H1 (cell line): ENCODE data around the gene ASPN. TPM values are rescaled to one million over a fixed set of nuclear protein-coding genes. Genes with fewer than 3 reads are reported as not detected.
A peak's percentile ranks its signal among the peaks of the same experiment; 100 is the strongest.

Experiments used
- CTCF ChIA-PET: fragments of 300-600 bp; sonication (Branson Sonifier 250); formaldehyde crosslinking; loops from one replicate; lab custom pipeline; 2021; ENCODE audit not compliant: partially characterized antibody; lab: Charles Lee
- POLR2A ChIA-PET: fragments of 300-600 bp; sonication (Branson Sonifier 250); formaldehyde crosslinking; loops from one replicate; lab custom pipeline; 2021; ENCODE audit warnings: inconsistent platforms; ENCODE audit not compliant: partially characterized antibody; lab: Charles Lee
- DNase-seq, 2 experiments: peaks; one replicate each; pipeline versions ENCODE4 v3.0.0 to v3.0.0-alpha.2; 2010 to 2022; ENCODE audit warnings: low spot score in 2 of 2, low read depth in 1 of 2, mixed read lengths in 1 of 2
- FAIRE-seq: peaks from 2 replicates; lab custom pipeline; 2011; peaks lifted over from hg19 to GRCh38; lab: Jason Lieb, UNC
- H2AFZ ChIP-seq: 2 replicates; pipeline ENCODE4 v1.8.1; 2012; ENCODE audit warnings: low read length, inconsistent platforms
- H2AK5ac ChIP-seq: 2 replicates; pipeline ENCODE4 v1.6.1; 2013; ENCODE audit warnings: low read depth, low read length
- H2BK120ac ChIP-seq: replicated peaks from 2 replicates; pipeline ENCODE3; 2013; ENCODE audit warnings: low read depth, low read length, inconsistent platforms
- H2BK12ac ChIP-seq: 2 replicates; pipeline ENCODE4 v1.6.1; 2013; ENCODE audit warnings: low read depth, low read length
- H2BK15ac ChIP-seq: 2 replicates; pipeline ENCODE4 v1.6.1; 2013; ENCODE audit warnings: low read length
- H2BK20ac ChIP-seq: 2 replicates; pipeline ENCODE4 v1.6.1; 2013; ENCODE audit warnings: low read length
- H2BK5ac ChIP-seq: 2 replicates; pipeline ENCODE4 v1.6.1; 2013; ENCODE audit warnings: low read depth, low read length
- H3K14ac ChIP-seq: 2 replicates; pipeline ENCODE4 v1.6.1; 2013; ENCODE audit warnings: inconsistent platforms; ENCODE audit not compliant: insufficient read length
- H3K18ac ChIP-seq: 2 replicates; pipeline ENCODE4 v1.6.1; 2013; ENCODE audit warnings: low read length; ENCODE audit errors: extremely low read depth
- H3K23ac ChIP-seq: 2 replicates; pipeline ENCODE4 v1.6.1; 2013; ENCODE audit warnings: inconsistent platforms; ENCODE audit not compliant: insufficient read length
- H3K23me2 ChIP-seq: 2 replicates; pipeline ENCODE4 v1.6.1; 2013; ENCODE audit warnings: low read depth, low read length
- H3K27ac ChIP-seq: 2 replicates; pipeline ENCODE4 v1.6.1; 2011; ENCODE audit warnings: low read depth, low read length, inconsistent platforms
- H3K27me3 ChIP-seq, 4 experiments: replicated peaks in 1 of 4; 1 replicate in 1 of 4; 2 replicates in 3 of 4; pipeline versions ENCODE4 v1.6.1 to v1.8.1; 2011 to 2013; ENCODE audit warnings: low read length in 3 of 4, mild to moderate bottlenecking in 3 of 4, inconsistent platforms in 2 of 4, mixed read lengths in 2 of 4, moderate library complexity in 1 of 4; ENCODE audit not compliant: control insufficient read depth in 3 of 4, insufficient read depth in 3 of 4; ENCODE audit errors: extremely low read depth in 1 of 4
- H3K36me3 ChIP-seq, 4 experiments: 2 replicates each; pipeline versions ENCODE4 v1.6.1 to v1.8.1; 2011 to 2013; ENCODE audit warnings: mild to moderate bottlenecking in 4 of 4, low read length in 3 of 4, moderate library complexity in 2 of 4, control low read depth in 1 of 4, inconsistent platforms in 1 of 4; ENCODE audit not compliant: insufficient read depth in 4 of 4, control insufficient read depth in 2 of 4
- H3K4ac ChIP-seq: replicated peaks from 2 replicates; pipeline ENCODE3; 2013; ENCODE audit warnings: low read length, low read depth, mixed read lengths, inconsistent platforms; ENCODE audit not compliant: insufficient read length
- H3K4me1 ChIP-seq, 4 experiments: replicated peaks in 1 of 4; 1 replicate in 1 of 4; 2 replicates in 3 of 4; pipeline versions ENCODE4 v1.6.1 to v1.8.1; 2011 to 2013; ENCODE audit warnings: low read length in 3 of 4, inconsistent platforms in 2 of 4, mixed read lengths in 1 of 4; ENCODE audit not compliant: insufficient read depth in 4 of 4, control insufficient read depth in 3 of 4
- H3K4me2 ChIP-seq, 2 experiments: 2 replicates each; pipeline versions ENCODE4 v1.6.1 to v1.8.1; 2011 to 2013; ENCODE audit warnings: low read depth in 2 of 2, low read length in 2 of 2, control low read depth in 1 of 2, inconsistent platforms in 1 of 2, mild to moderate bottlenecking in 1 of 2; ENCODE audit not compliant: insufficient read depth in 1 of 2
- H3K4me3 ChIP-seq, 4 experiments: fragments of 200-600, 300-600 bp in 1 of 4; sonication (generic), shearing (Covaris generic), sonication (Bioruptor Twin) in 1 of 4; 2 replicates each; pipeline versions ENCODE4 v1.5.1 to v1.8.1; 2011 to 2016; ENCODE audit warnings: low read length in 4 of 4, low read depth in 3 of 4, control low read depth in 2 of 4, inconsistent platforms in 2 of 4, mild to moderate bottlenecking in 2 of 4, mixed read lengths in 1 of 4, moderate library complexity in 1 of 4; ENCODE audit not compliant: insufficient read depth in 2 of 4; ENCODE audit errors: extremely low read depth in 1 of 4
- H3K56ac ChIP-seq: replicated peaks from 2 replicates; pipeline ENCODE3; 2013; ENCODE audit warnings: low read depth, mild to moderate bottlenecking, mixed read lengths, low read length, inconsistent platforms; ENCODE audit not compliant: insufficient read length
- H3K79me1 ChIP-seq: 2 replicates; pipeline ENCODE4 v1.6.1; 2013; ENCODE audit warnings: low read depth, low read length, control low read depth
- H3K79me2 ChIP-seq, 2 experiments: 2 replicates each; pipeline versions ENCODE4 v1.6.1 to v1.8.1; 2012 to 2013; ENCODE audit warnings: low read length in 2 of 2, mild to moderate bottlenecking in 2 of 2, inconsistent platforms in 1 of 2; ENCODE audit not compliant: insufficient read depth in 2 of 2, control insufficient read depth in 1 of 2
- H3K9ac ChIP-seq, 4 experiments: replicated peaks in 1 of 4; 1 replicate in 1 of 4; 2 replicates in 3 of 4; pipeline versions ENCODE4 v1.6.1 to v1.8.1; 2011 to 2013; ENCODE audit warnings: low read depth in 3 of 4, low read length in 3 of 4, control low read depth in 2 of 4, mild to moderate bottlenecking in 2 of 4, moderate library complexity in 2 of 4, inconsistent platforms in 1 of 4; ENCODE audit errors: extremely low read depth in 1 of 4
- H3K9me3 ChIP-seq, 2 experiments: 2 replicates each; pipeline versions ENCODE4 v1.6.1 to v1.8.1; 2012 to 2013; ENCODE audit warnings: mild to moderate bottlenecking in 2 of 2, moderate library complexity in 2 of 2, control low read depth in 1 of 2, inconsistent platforms in 1 of 2, low read depth in 1 of 2, low read length in 1 of 2, mixed read lengths in 1 of 2; ENCODE audit not compliant: insufficient read depth in 2 of 2
- H4K20me1 ChIP-seq, 2 experiments: replicated peaks in 1 of 2; 2 replicates each; pipeline versions ENCODE3 to v1.8.1; 2011 to 2013; ENCODE audit warnings: inconsistent platforms in 2 of 2, low read length in 2 of 2, mild to moderate bottlenecking in 1 of 2; ENCODE audit not compliant: insufficient read depth in 2 of 2, control insufficient read depth in 1 of 2
- H4K5ac ChIP-seq: 2 replicates; pipeline ENCODE4 v1.6.1; 2013; ENCODE audit warnings: low read length, low read depth, mixed read lengths, inconsistent platforms; ENCODE audit not compliant: insufficient read length
- H4K8ac ChIP-seq: 2 replicates; pipeline ENCODE4 v1.8.0; 2013; ENCODE audit warnings: mild to moderate bottlenecking, moderate library complexity, low read length, inconsistent platforms; ENCODE audit not compliant: insufficient read depth; ENCODE audit errors: extremely low read depth
- H4K91ac ChIP-seq: replicated peaks from 2 replicates; pipeline ENCODE3; 2013; ENCODE audit warnings: low read length, mixed read lengths, inconsistent platforms; ENCODE audit not compliant: insufficient read length
- KDM1A ChIP-seq: fragments of 200-600, 300-600 bp; sonication (generic); IDR thresholded peaks from 2 replicates; pipeline ENCODE4 v1.7.1; 2016; ENCODE audit warnings: mild to moderate bottlenecking, low read length, borderline replicate concordance
- SP1 ChIP-seq: IDR thresholded peaks from 2 replicates; pipeline ENCODE4 v1.6.1; 2011; ENCODE audit warnings: low read depth, low read length
- SUZ12 ChIP-seq: fragments of 200-600 bp; sonication (generic); IDR thresholded peaks from 2 replicates; pipeline ENCODE4 v1.6.1; 2012; ENCODE audit warnings: mild to moderate bottlenecking, inconsistent platforms, low read length, moderate library complexity, mixed read lengths
- WGBS, 2 experiments: shearing (Covaris generic) in 1 of 2; methylation state at CpG; one replicate each; pipeline versions ENCODE4 v1.1.6 to v1.1.7; 2013 to 2015; ENCODE audit warnings: low lambda C conversion rate in 2 of 2, mixed read lengths in 2 of 2, inconsistent platforms in 1 of 2, low coverage in 1 of 2, missing lambda C conversion rate in 1 of 2; ENCODE audit not compliant: insufficient replicate concordance in 2 of 2, insufficient coverage in 1 of 2, insufficient read length in 1 of 2; ENCODE audit errors: extremely low coverage in 1 of 2, missing lambda C conversion rate in 1 of 2; 5-methylcytosine and 5-hydroxymethylcytosine counted together
- polyA plus RNA-seq, 7 experiments: library from polyadenylated mRNA; depleted of rRNA in 3 of 7; stranded (reverse) in 5 of 7; unstranded in 2 of 7; fragments of >200 nt in 5 of 7; fragments of 200-250 nt in 2 of 7; gene quantifications; 1 replicate in 5 of 7; 2 replicates in 1 of 7; 4 replicates in 1 of 7; pipeline versions ENCODE4 v1.2.1 to v1.2.3, GENCODE V29; 2011 to 2013; ENCODE audit warnings: missing spikeins in 2 of 7, mixed read lengths in 2 of 7
- total RNA-seq: library from RNA; stranded (reverse); fragmentation: NEBNext Ultra II Directional; extraction: Animal tissue kit (Norgen Biotek cat#: 25700); gene quantifications from 2 replicates; pipeline ENCODE4 v1.2.1, GENCODE V29; 2021

Gene ASPN
- total and polyA plus RNA-seq, 2 of the 8 experiments (the other 6 are each of a cell fraction or from before 2014, with no cell fraction given) = not detected

DNA sequence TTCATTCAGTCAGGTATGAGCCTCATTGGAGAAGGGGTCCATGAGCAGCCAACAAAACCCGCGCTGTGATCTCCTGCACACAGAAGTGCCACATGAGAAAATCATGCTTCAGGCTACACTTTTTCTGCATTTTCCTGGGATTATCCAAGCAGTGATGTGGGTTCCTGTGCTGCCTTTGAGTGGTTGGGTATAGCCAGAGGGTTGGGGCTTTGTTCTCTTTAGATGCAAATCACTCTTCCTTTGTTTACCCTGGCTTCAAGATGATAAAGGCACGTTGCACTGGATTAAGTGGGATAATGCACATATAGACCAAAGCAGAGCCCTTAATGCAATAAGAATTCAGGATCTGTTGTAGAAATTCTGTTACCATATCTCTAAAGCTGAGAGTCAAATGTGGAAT is 34.7 kb upstream of the ASPN start:
- Histone ChIP-seq H2AFZ (no peak overlapping the region), H2BK15ac (no peak overlapping the region), H3K4me3 (no peak overlapping the region), H3K4ac (no peak overlapping the region), H3K79me1 (no peaks in the 10 kb centered on the region), H3K23me2 (no peaks in the 10 kb centered on the region), H3K36me3 (no peaks in the 10 kb centered on the region), H3K9ac (no peak overlapping the region), H3K27ac (no peak overlapping the region), H3K56ac (no peak overlapping the region), H4K20me1 (no peaks in the 10 kb centered on the region), H4K91ac (no peak overlapping the region), H3K27me3 (no peaks in the 10 kb centered on the region), H4K8ac (no peak overlapping the region), H2BK5ac (no peak overlapping the region), H3K14ac (no peak overlapping the region), H3K4me1 (no peaks in the 10 kb centered on the region), H3K18ac (no peak overlapping the region), H2BK20ac (no peak overlapping the region), H2AK5ac (no peak overlapping the region), H2BK120ac (no peak overlapping the region), H2BK12ac (no peak overlapping the region), H3K23ac (no peak overlapping the region), H3K9me3 (no peaks in the 10 kb centered on the region), H4K5ac (no peak overlapping the region), H3K79me2 (no peaks in the 10 kb centered on the region), H3K4me2 (peak overlapping the region in 1 of 2 experiments; percentile 38; a peak in 2 of 4 replicates)
- ChIA-PET POLR2A (no interaction called here), CTCF (interaction anchor here (0.8 to 1.3 kb wide), 2 partner anchors 11 to 137 kb away, joined by 3 read pairs; no protein-coding TSS in a partner anchor)
- FAIRE-seq (peak; percentile 36), DNase-seq (no peak)
- 60% methylated on average over 3 of the region's 3 CpGs; no CpG with 5 or more reads in 1 of the 2 experiments for WGBS, 2 experiments
- TF ChIP-seq KDM1A (no peak), SUZ12 (no peak), SP1 (no peak)
